PC-3 (cell line): ENCODE measurements around the gene VEGFB.

Experiments
- EZH2 ChIP-seq: fragments of 300-600 bp; sonication (generic); IDR thresholded peaks from one replicate; pipeline ENCODE4 v1.6.1; 2017; ENCODE audit warnings: antibody characterized with exemption, mild to moderate bottlenecking, low read length; ENCODE audit not compliant: unreplicated experiment
- EZH2phosphoT487 ChIP-seq: fragments of 300-600 bp; sonication (generic); IDR thresholded peaks from 2 replicates; pipeline ENCODE4 v1.6.1; 2018; ENCODE audit warnings: mild to moderate bottlenecking, antibody characterized with exemption, low read length, borderline replicate concordance
- TF ChIP-seq, protein P1 (sequence below): fragments of 300-600 bp; sonication (generic); conservative IDR thresholded peaks from 2 replicates; pipeline ENCODE4 v1.5.1; 2017; ENCODE audit warnings: antibody characterized with exemption, low read depth, mild to moderate bottlenecking, low read length

DNA sequence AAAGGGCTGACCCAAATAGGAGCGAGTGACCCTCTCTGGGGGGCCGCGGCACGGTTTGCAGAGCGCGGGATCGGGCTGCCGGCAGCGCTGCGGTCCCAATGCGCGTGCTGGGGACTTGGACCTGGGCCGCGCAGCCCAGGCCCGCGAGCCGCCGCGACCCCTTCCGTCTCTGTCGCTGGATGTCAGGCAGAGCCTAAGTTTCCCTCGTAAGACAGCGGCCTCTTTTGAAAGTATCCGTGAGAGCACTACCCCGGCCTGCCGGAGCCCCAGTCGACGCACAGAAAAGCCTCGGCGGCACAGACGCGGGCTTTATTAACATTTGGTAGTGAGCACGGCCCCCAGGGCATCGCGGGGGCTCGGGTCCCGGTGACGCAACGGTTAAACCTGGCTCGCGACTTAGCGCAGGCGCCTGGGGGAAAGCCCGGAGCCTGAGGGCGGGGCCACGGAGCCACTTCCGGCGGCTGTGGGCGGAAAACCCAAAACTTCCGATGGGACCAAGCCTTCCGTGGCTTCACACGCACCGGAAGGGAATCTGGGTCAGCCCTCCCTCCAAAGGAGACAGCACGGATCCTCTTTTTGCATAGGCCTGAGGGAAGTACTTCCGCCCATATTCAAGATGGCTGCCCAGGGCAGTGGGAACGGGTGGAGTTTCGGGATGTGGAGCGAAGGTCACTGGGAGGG lies 35.3 kb downstream of the VEGFB start:
- TF ChIP-seq, protein P1, sequence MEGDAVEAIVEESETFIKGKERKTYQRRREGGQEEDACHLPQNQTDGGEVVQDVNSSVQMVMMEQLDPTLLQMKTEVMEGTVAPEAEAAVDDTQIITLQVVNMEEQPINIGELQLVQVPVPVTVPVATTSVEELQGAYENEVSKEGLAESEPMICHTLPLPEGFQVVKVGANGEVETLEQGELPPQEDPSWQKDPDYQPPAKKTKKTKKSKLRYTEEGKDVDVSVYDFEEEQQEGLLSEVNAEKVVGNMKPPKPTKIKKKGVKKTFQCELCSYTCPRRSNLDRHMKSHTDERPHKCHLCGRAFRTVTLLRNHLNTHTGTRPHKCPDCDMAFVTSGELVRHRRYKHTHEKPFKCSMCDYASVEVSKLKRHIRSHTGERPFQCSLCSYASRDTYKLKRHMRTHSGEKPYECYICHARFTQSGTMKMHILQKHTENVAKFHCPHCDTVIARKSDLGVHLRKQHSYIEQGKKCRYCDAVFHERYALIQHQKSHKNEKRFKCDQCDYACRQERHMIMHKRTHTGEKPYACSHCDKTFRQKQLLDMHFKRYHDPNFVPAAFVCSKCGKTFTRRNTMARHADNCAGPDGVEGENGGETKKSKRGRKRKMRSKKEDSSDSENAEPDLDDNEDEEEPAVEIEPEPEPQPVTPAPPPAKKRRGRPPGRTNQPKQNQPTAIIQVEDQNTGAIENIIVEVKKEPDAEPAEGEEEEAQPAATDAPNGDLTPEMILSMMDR = no peak
- no peak for TF ChIP-seq EZH2
- no peak for TF ChIP-seq EZH2phosphoT487
